ENCODE results near the gene CORO2B. TPM values are rescaled to one million over a fixed set of nuclear protein-coding genes. Genes with fewer than 3 reads are reported as not detected.

Gene CORO2B
- total RNA-seq, 4 donors from 2014 or later, result 0.19 to 2.3 (median 0.22) TPM; not detected in 1

GRCh38 chr15:68717951-68718350 is 139.2 kb downstream of the CORO2B start:
- Histone ChIP-seq H3K4me1 (no peaks in the 10 kb centered on the region), H3K4me3 (no peak overlapping the region), H3K36me3 (no peaks in the 10 kb centered on the region), H3K27me3 (peaks cover 0 to 79% (median 0%) of the 10 kb centered on the region in 4 donors), H3K9me3 (no peaks in the 10 kb centered on the region), H3K27ac (no peak overlapping the region)
- intact Hi-C loops (cut with DNase I), result no loop called here
- no peak for DNase-seq
- WGBS, 2 donors, result 81 to 100% methylated on average over 2 to 3 of the region's 3 CpGs
- TF ChIP-seq POLR2A (IDR thresholded peaks at IDR 0.05), result no peak
- TF ChIP-seq CTCF (IDR thresholded peaks at IDR 0.05), result no peak

GRCh38 chr15:68718468-68718867 is 139.7 kb downstream of the CORO2B start:
- Histone ChIP-seq H3K9me3 (no peaks in the 10 kb centered on the region), H3K36me3 (no peaks in the 10 kb centered on the region), H3K27me3 (peaks cover 0 to 74% (median 0%) of the 10 kb centered on the region in 4 donors), H3K27ac (no peak overlapping the region), H3K4me3 (no peak overlapping the region), H3K4me1 (no peaks in the 10 kb centered on the region)
- intact Hi-C loops (cut with DNase I), result no loop called here
- WGBS, 2 donors, result 90 to 92% methylated on average over 2 to 11 of the region's 12 CpGs
- no peak for DNase-seq
- no peak for TF ChIP-seq CTCF (IDR thresholded peaks at IDR 0.05)
- no peak for TF ChIP-seq POLR2A (IDR thresholded peaks at IDR 0.05)

GRCh38 chr15:68719051-68719450 is 140.3 kb downstream of the CORO2B start:
- Histone ChIP-seq H3K9me3 (no peaks in the 10 kb centered on the region), H3K4me3 (no peak overlapping the region), H3K27ac (no peak overlapping the region), H3K36me3 (no peaks in the 10 kb centered on the region), H3K4me1 (no peaks in the 10 kb centered on the region), H3K27me3 (peaks cover 0 to 68% (median 0%) of the 10 kb centered on the region in 4 donors)
- no peak for TF ChIP-seq CTCF (IDR thresholded peaks at IDR 0.05)
- intact Hi-C loops (cut with DNase I), result no loop called here
- no peak for DNase-seq
- WGBS, 2 donors, result 91 to 93% methylated on average over 7 of the region's 9 CpGs

- intact Hi-C loops (cut with DNase I), result no loop called here
- TF ChIP-seq POLR2A (IDR thresholded peaks at IDR 0.05) (no peak), CTCF (IDR thresholded peaks at IDR 0.05) (no peak)
- DNase-seq, result no peak
Measured at GRCh38 chr15:68719672-68720071, 140.9 kb downstream of the CORO2B start.

GRCh38 chr15:68721886-68722285 is 143.1 kb downstream of the CORO2B start:
- no peak for TF ChIP-seq CTCF (IDR thresholded peaks at IDR 0.05)
- intact Hi-C loops (cut with DNase I), result no loop called here
- no peak overlapping the region for H3K27ac ChIP-seq
- no peak overlapping the region for H3K4me3 ChIP-seq
- no peaks in the 10 kb centered on the region for H3K36me3 ChIP-seq
- WGBS, 2 donors, result 89 to 94% methylated on average over 5 of the region's 5 CpGs
- H3K9me3 ChIP-seq, result no peaks in the 10 kb centered on the region
- no peaks in the 10 kb centered on the region for H3K4me1 ChIP-seq
- peaks cover 0 to 53% (median 0%) of the 10 kb centered on the region in 4 donors for H3K27me3 ChIP-seq
- no peak for DNase-seq

More at GRCh38 chr15:68719672-68720071, 140.9 kb downstream of the CORO2B start:
- Histone ChIP-seq H3K9me3 (no peaks in the 10 kb centered on the region), H3K4me3 (no peak overlapping the region), H3K4me1 (no peaks in the 10 kb centered on the region), H3K27ac (no peak overlapping the region), H3K36me3 (no peaks in the 10 kb centered on the region), H3K27me3 (peaks cover 0 to 62% (median 0%) of the 10 kb centered on the region in 4 donors)
- WGBS, 2 donors, result 45 to 70% methylated on average over 4 to 7 of the region's 10 CpGs
